Keratinocyte (primary cell): ENCODE data around the gene CYTH1. TPM values are rescaled to one million over a fixed set of nuclear protein-coding genes. Genes with fewer than 3 reads are reported as not detected.

Experiments
- DNase-seq: peaks from one replicate; pipeline ENCODE4 v3.0.0-alpha.2; 2011; ENCODE audit warnings: low read depth, missing footprints, low spot score
- FAIRE-seq: peaks from 2 replicates; lab custom pipeline; 2011; peaks lifted over from hg19 to GRCh38; lab: Jason Lieb, UNC
- H2AFZ ChIP-seq: 2 replicates; pipeline ENCODE4 v1.6.0; 2012; ENCODE audit warnings: low read length, control low read depth, inconsistent platforms; ENCODE audit not compliant: control insufficient read depth
- H3K27ac ChIP-seq: 2 replicates; pipeline ENCODE4 v1.5.1; 2011; ENCODE audit warnings: low read length; ENCODE audit not compliant: control insufficient read depth, insufficient read depth
- H3K27me3 ChIP-seq: 3 replicates; pipeline ENCODE4 v1.6.0; 2011; ENCODE audit warnings: low read length; ENCODE audit not compliant: control insufficient read depth, insufficient read depth; ENCODE audit errors: extremely low read depth
- H3K36me3 ChIP-seq, 2 experiments: 2 replicates in 1 of 2; 3 replicates in 1 of 2; pipeline ENCODE4 v1.5.1; 2011; ENCODE audit warnings: low read length in 2 of 2, mild to moderate bottlenecking in 1 of 2; ENCODE audit not compliant: control insufficient read depth in 2 of 2, insufficient read depth in 2 of 2; ENCODE audit errors: extremely low read depth in 1 of 2
- H3K4me1 ChIP-seq: 3 replicates; pipeline ENCODE4 v1.5.1; 2011; ENCODE audit warnings: low read length; ENCODE audit not compliant: control insufficient read depth, insufficient read depth; ENCODE audit errors: extremely low read depth
- H3K4me2 ChIP-seq: 3 replicates; pipeline ENCODE4 v1.6.0; 2011; ENCODE audit warnings: low read depth, low read length; ENCODE audit not compliant: control insufficient read depth, insufficient read depth; ENCODE audit errors: extremely low read depth
- H3K4me3 ChIP-seq, 3 experiments: fragments of 200-600 bp in 1 of 3; sonication (generic) in 1 of 3; 2 replicates in 2 of 3; 3 replicates in 1 of 3; pipeline ENCODE4 v1.5.1; 2011 to 2016; ENCODE audit warnings: low read length in 3 of 3, mild to moderate bottlenecking in 3 of 3, control low read depth in 2 of 3, inconsistent platforms in 1 of 3, low read depth in 1 of 3, mixed read lengths in 1 of 3, mixed run types in 1 of 3, moderate library complexity in 1 of 3; ENCODE audit not compliant: control insufficient read depth in 2 of 3, insufficient read depth in 2 of 3; ENCODE audit errors: extremely low read depth in 1 of 3
- H3K79me2 ChIP-seq: 2 replicates; pipeline ENCODE4 v1.6.0; 2012; ENCODE audit warnings: low read length; ENCODE audit not compliant: control insufficient read depth, insufficient read depth
- H3K9ac ChIP-seq: 3 replicates; pipeline ENCODE4 v1.6.0; 2011; ENCODE audit warnings: low read length; ENCODE audit not compliant: control insufficient read depth, insufficient read depth; ENCODE audit errors: extremely low read depth
- H3K9me1 ChIP-seq: 3 replicates; pipeline ENCODE4 v1.6.0; 2011; ENCODE audit warnings: low read length; ENCODE audit not compliant: control insufficient read depth, insufficient read depth; ENCODE audit errors: extremely low read depth
- H3K9me3 ChIP-seq: 2 replicates; pipeline ENCODE4 v1.5.1; 2012; ENCODE audit warnings: low read depth, low read length; ENCODE audit not compliant: control insufficient read depth
- H4K20me1 ChIP-seq: 3 replicates; pipeline ENCODE4 v1.6.0; 2011; ENCODE audit warnings: low read length; ENCODE audit not compliant: control insufficient read depth, insufficient read depth; ENCODE audit errors: extremely low read depth
- EZH2 ChIP-seq: IDR thresholded peaks from one replicate; pipeline ENCODE4 v1.6.1; 2012; ENCODE audit warnings: inconsistent platforms, mild to moderate bottlenecking, low read length, moderate library complexity
- dilution Hi-C: fragments of 300-500 bp; cut with MboI; formaldehyde crosslinking; loops from one replicate; pipeline ENCODE4 v1.7.0; 2020; ENCODE audit warnings: low sequenced_read_pairs; ENCODE audit not compliant: extremely low pct_ligation_motif_present
- polyA plus RNA-seq, 5 experiments: library from polyadenylated mRNA; depleted of rRNA in 3 of 5; stranded (reverse) in 3 of 5; stranded (forward) in 1 of 5; unstranded in 1 of 5; fragments of >200 nt; gene quantifications; 1 replicate in 1 of 5; 2 replicates in 3 of 5; 3 replicates in 1 of 5; pipeline versions ENCODE4 v1.2.1 to v1.2.3, GENCODE V29; 2011 to 2012; ENCODE audit warnings: missing spikeins in 2 of 5, low read depth in 1 of 5, low replicate concordance in 1 of 5
- TF ChIP-seq, protein P1 (sequence below), 3 experiments: IDR thresholded peaks in 1 of 3; conservative IDR thresholded peaks in 1 of 3; optimal IDR thresholded peaks in 1 of 3; 2 replicates in 2 of 3; 3 replicates in 1 of 3; pipeline versions ENCODE3 to v1.5.1; 2011; ENCODE audit warnings: low read length in 3 of 3, mild to moderate bottlenecking in 3 of 3, moderate library complexity in 2 of 3, control low read depth in 1 of 3, inconsistent platforms in 1 of 3; ENCODE audit not compliant: insufficient read depth in 2 of 3; ENCODE audit errors: extremely low read depth in 1 of 3

Gene CYTH1
- polyA plus RNA-seq, 1 donor (not counting 4 experiments of a cell fraction or from before 2014, with no cell fraction given): 28.3 TPM

DNA sequence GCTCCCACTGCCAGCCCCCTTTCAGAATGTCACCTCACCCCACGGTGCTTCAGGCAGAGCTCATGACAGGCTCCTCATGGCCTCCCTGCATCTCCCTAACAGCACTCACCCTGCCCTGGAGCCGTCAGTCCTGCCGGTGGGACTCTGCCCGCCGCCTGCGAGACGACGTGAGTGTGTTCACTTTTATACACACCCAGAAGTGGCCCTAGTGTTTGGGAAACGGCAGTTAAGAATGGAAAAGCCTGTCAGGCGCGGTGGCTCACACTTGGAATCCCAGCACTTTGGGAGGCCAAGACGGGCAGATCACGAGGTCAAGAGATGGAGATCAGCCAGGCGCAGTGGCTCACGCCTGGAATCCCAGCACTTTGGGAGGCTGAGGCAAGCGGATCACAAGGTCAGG lies 12.3 kb upstream of the CYTH1 start:
- Histone ChIP-seq H3K27me3 (no peaks in the 10 kb centered on the region), H3K36me3 (peaks cover 30 to 52% of the 10 kb centered on the region in 2 experiments), H2AFZ (no peak overlapping the region), H4K20me1 (peaks cover 3% of the 10 kb centered on the region), H3K9me1 (peaks cover 2% of the 10 kb centered on the region), H3K79me2 (no peaks in the 10 kb centered on the region), H3K9ac (no peak overlapping the region), H3K27ac (no peak overlapping the region), H3K4me3 (no peak overlapping the region), H3K4me2 (no peak overlapping the region), H3K9me3 (no peaks in the 10 kb centered on the region), H3K4me1 (peaks cover 18% of the 10 kb centered on the region)
- no peak for FAIRE-seq
- DNase-seq: no peak
- dilution Hi-C loops: no loop called here
- TF ChIP-seq, protein P1, sequence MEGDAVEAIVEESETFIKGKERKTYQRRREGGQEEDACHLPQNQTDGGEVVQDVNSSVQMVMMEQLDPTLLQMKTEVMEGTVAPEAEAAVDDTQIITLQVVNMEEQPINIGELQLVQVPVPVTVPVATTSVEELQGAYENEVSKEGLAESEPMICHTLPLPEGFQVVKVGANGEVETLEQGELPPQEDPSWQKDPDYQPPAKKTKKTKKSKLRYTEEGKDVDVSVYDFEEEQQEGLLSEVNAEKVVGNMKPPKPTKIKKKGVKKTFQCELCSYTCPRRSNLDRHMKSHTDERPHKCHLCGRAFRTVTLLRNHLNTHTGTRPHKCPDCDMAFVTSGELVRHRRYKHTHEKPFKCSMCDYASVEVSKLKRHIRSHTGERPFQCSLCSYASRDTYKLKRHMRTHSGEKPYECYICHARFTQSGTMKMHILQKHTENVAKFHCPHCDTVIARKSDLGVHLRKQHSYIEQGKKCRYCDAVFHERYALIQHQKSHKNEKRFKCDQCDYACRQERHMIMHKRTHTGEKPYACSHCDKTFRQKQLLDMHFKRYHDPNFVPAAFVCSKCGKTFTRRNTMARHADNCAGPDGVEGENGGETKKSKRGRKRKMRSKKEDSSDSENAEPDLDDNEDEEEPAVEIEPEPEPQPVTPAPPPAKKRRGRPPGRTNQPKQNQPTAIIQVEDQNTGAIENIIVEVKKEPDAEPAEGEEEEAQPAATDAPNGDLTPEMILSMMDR (optimal IDR thresholded peaks at IDR 0.05 in 1 of 3, IDR thresholded peaks at IDR 0.05 in 1 of 3, conservative IDR thresholded peaks at IDR 0.05 in 1 of 3; ENCODE audit: extremely low read depth in 1 of 3, insufficient read depth in 2 of 3, low read length in 3 of 3): no peak
- TF ChIP-seq EZH2: no peak

GRCh38 chr17:78793968-78794367 lies 11.9 kb upstream of the CYTH1 start:
- TF ChIP-seq, protein P1 (optimal IDR thresholded peaks at IDR 0.05 in 1 of 3, IDR thresholded peaks at IDR 0.05 in 1 of 3, conservative IDR thresholded peaks at IDR 0.05 in 1 of 3; ENCODE audit: extremely low read depth in 1 of 3, insufficient read depth in 2 of 3, low read length in 3 of 3): no peak
- TF ChIP-seq EZH2: no peak
- Histone ChIP-seq H3K36me3 (peaks cover 27 to 48% of the 10 kb centered on the region in 2 experiments), H3K4me1 (peaks cover 18% of the 10 kb centered on the region), H3K9ac (no peak overlapping the region), H3K9me3 (no peaks in the 10 kb centered on the region), H3K4me2 (no peak overlapping the region), H3K79me2 (no peaks in the 10 kb centered on the region), H2AFZ (no peak overlapping the region), H3K27me3 (no peaks in the 10 kb centered on the region), H3K9me1 (peaks cover 2% of the 10 kb centered on the region), H4K20me1 (peaks cover 3% of the 10 kb centered on the region), H3K27ac (no peak overlapping the region), H3K4me3 (no peak overlapping the region)
- dilution Hi-C loops: no loop called here
- DNase-seq (no peak), FAIRE-seq (no peak)
